D721Med (cell line): ENCODE results near the gene ISCA2.

ENCODE experiments used
- DNase-seq: peaks from one replicate; pipeline ENCODE4 v3.0.0; 2011; ENCODE audit warnings: low spot score; ENCODE audit not compliant: insufficient read length
- FAIRE-seq: peaks from 2 replicates; lab custom pipeline; 2011; peaks lifted over from hg19 to GRCh38; lab: Jason Lieb, UNC
- CTCF ChIP-seq: IDR thresholded peaks from 2 replicates; pipeline ENCODE4 v1.5.1; 2012; ENCODE audit warnings: mild to moderate bottlenecking, control low read depth; ENCODE audit not compliant: insufficient read depth; ENCODE audit errors: missing control alignments

Gene ISCA2

GRCh38 chr14:74538411-74539391 is 45.1 kb downstream of the ISCA2 start:
- no peak for FAIRE-seq

GRCh38 chr14:74539503-74539902 is 45.9 kb downstream of the ISCA2 start:
- TF ChIP-seq CTCF = no peak
- no peak for FAIRE-seq

More at GRCh38 chr14:74538411-74539391, 45.1 kb downstream of the ISCA2 start:
- no peak for TF ChIP-seq CTCF
- DNase-seq = no peak

GRCh38 chr14:74541225-74541624 is 47.7 kb downstream of the ISCA2 start:
- DNase-seq (no peak), FAIRE-seq (no peak)
- no peak for TF ChIP-seq CTCF

More at GRCh38 chr14:74539503-74539902, 45.9 kb downstream of the ISCA2 start:
- no peak for DNase-seq

GRCh38 chr14:74542056-74542685 is 48.6 kb downstream of the ISCA2 start:
- FAIRE-seq (no peak), DNase-seq (no peak)
- no peak for TF ChIP-seq CTCF

- TF ChIP-seq CTCF = no peak
- no peak for FAIRE-seq
- DNase-seq = no peak
Observed at GRCh38 chr14:74543771-74544438, 50.3 kb downstream of the ISCA2 start.

GRCh38 chr14:74545386-74545785 is 51.8 kb downstream of the ISCA2 start:
- FAIRE-seq = no peak
- TF ChIP-seq CTCF = no peak
- DNase-seq = no peak
